B cell (primary cell): Measurements from ENCODE around the gene DNTT. TPM values are rescaled to one million over a fixed set of nuclear protein-coding genes. Genes with fewer than 3 reads are reported as not detected.

ENCODE experiments used
- ATAC-seq: fragments of 200-7000 bp; cut with Tn5 transposase; one replicate; pipeline ENCODE4 v1.10.0; 2021; ENCODE audit warnings: low read depth, mild to moderate bottlenecking, moderate number of reproducible peaks, moderate library complexity
- CTCF ChIA-PET: fragments of 350-600 bp; sonication (Branson Sonifier 250); formaldehyde crosslinking; loops from one replicate; lab custom pipeline; 2021; ENCODE audit warnings: antibody characterized with exemption, inconsistent platforms; lab: Charles Lee
- POLR2A ChIA-PET: fragments of 350-600 bp; sonication (Branson Sonifier 250); formaldehyde crosslinking; loops from one replicate; lab custom pipeline; 2021; ENCODE audit warnings: antibody characterized with exemption; lab: Charles Lee
- DNase-seq: peaks from one replicate; pipeline ENCODE4 v3.0.0; 2013
- H2AFZ ChIP-seq: 2 replicates; pipeline ENCODE4 v1.6.1; 2012; ENCODE audit warnings: mild to moderate bottlenecking, low read depth, low read length; ENCODE audit not compliant: insufficient read depth, poor library complexity, severe bottlenecking
- H3K27ac ChIP-seq, 2 donors: 1 replicate in 1 of 2; 2 replicates in 1 of 2; pipeline ENCODE4 v1.5.1; 2012 to 2013; ENCODE audit warnings: low read length in 2 of 2, mild to moderate bottlenecking in 2 of 2, moderate library complexity in 1 of 2
- H3K27me3 ChIP-seq, 4 experiments: fragments of 200-600 bp in 1 of 4; sonication (generic) in 1 of 4; replicated peaks in 1 of 4; 1 replicate in 2 of 4; 2 replicates in 2 of 4; pipeline versions ENCODE4 v1.6.1 to v1.7.0; 2013 to 2016; ENCODE audit warnings: low read length in 3 of 4, mild to moderate bottlenecking in 2 of 4, mixed read lengths in 1 of 4, moderate library complexity in 1 of 4; ENCODE audit not compliant: insufficient read depth in 4 of 4, control insufficient read depth in 3 of 4; ENCODE audit errors: control extremely low read depth in 1 of 4
- H3K36me3 ChIP-seq, 2 experiments: replicated peaks in 1 of 2; 1 replicate in 1 of 2; 2 replicates in 1 of 2; pipeline versions ENCODE4 v1.6.1 to v1.7.1; 2013; ENCODE audit warnings: low read length in 1 of 2; ENCODE audit not compliant: insufficient read depth in 2 of 2, control insufficient read depth in 1 of 2; ENCODE audit errors: control extremely low read depth in 1 of 2, extremely low read depth in 1 of 2
- H3K4me1 ChIP-seq, 2 donors: fragments of 200-600 bp in 1 of 2; sonication (generic) in 1 of 2; 1 replicate in 1 of 2; 2 replicates in 1 of 2; pipeline versions ENCODE4 v1.5.1 to v1.6.1; 2013 to 2017; ENCODE audit warnings: low read length in 2 of 2; ENCODE audit not compliant: control insufficient read depth in 2 of 2, insufficient read depth in 2 of 2
- H3K4me2 ChIP-seq: replicated peaks from 2 replicates; pipeline ENCODE3; 2012; ENCODE audit warnings: mild to moderate bottlenecking, low read depth, low read length; ENCODE audit not compliant: poor library complexity, severe bottlenecking
- H3K4me3 ChIP-seq, 5 experiments: fragments of 200-600 bp in 1 of 5; sonication (generic) in 1 of 5; 1 replicate in 3 of 5; 2 replicates in 2 of 5; pipeline versions ENCODE4 v1.5.1 to v1.7.0; 2011 to 2016; ENCODE audit warnings: low read length in 4 of 5, mild to moderate bottlenecking in 4 of 5, low read depth in 2 of 5, control low read depth in 1 of 5, moderate library complexity in 1 of 5; ENCODE audit not compliant: insufficient read depth in 1 of 5; ENCODE audit errors: control extremely low read depth in 1 of 5, extremely low read depth in 1 of 5
- H3K79me2 ChIP-seq: fragments of 200-600 bp; sonication (generic); one replicate; pipeline ENCODE4 v1.6.0; 2016; ENCODE audit warnings: low read length; ENCODE audit not compliant: control insufficient read depth, insufficient read depth
- H3K9ac ChIP-seq: fragments of 200-600 bp; sonication (generic); 2 replicates; pipeline ENCODE4 v1.6.1; 2017; ENCODE audit warnings: mild to moderate bottlenecking, low read length, moderate library complexity
- H3K9me3 ChIP-seq, 3 donors: one replicate each; pipeline versions ENCODE4 v1.6.1 to v1.7.1; 2013; ENCODE audit warnings: low read length in 2 of 3; ENCODE audit not compliant: control insufficient read depth in 2 of 3, insufficient read depth in 1 of 3; ENCODE audit errors: control extremely low read depth in 1 of 3
- H4K20me1 ChIP-seq: 2 replicates; pipeline ENCODE4 v1.6.0; 2012; ENCODE audit warnings: mild to moderate bottlenecking, low read length; ENCODE audit not compliant: insufficient read depth, control insufficient read depth, poor library complexity, severe bottlenecking
- H3K27ac Mint-ChIP-seq: one replicate; pipeline ENCODE4 v1.8.0; 2021; ENCODE audit warnings: mixed read lengths
- H3K27me3 Mint-ChIP-seq: one replicate; pipeline ENCODE4 v1.8.0; 2021; ENCODE audit warnings: mixed read lengths
- H3K4me1 Mint-ChIP-seq: one replicate; pipeline ENCODE4 v1.8.0; 2021; ENCODE audit warnings: mixed read lengths
- H3K4me3 Mint-ChIP-seq: one replicate; pipeline ENCODE4 v1.8.0; 2021; ENCODE audit warnings: mixed read lengths
- H3K9me3 Mint-ChIP-seq: one replicate; pipeline ENCODE4 v1.8.0; 2022; ENCODE audit warnings: mixed read lengths; ENCODE audit not compliant: insufficient read depth
- EZH2 ChIP-seq: IDR thresholded peaks from 2 replicates; pipeline ENCODE4 v1.6.1; 2012; ENCODE audit warnings: borderline replicate concordance, low read depth, mild to moderate bottlenecking, moderate library complexity, low read length; ENCODE audit not compliant: insufficient read depth, poor library complexity, severe bottlenecking
- WGBS: methylation state at CpG from one replicate; pipeline ENCODE4 v1.1.5; 2013; ENCODE audit warnings: missing lambda C conversion rate; ENCODE audit not compliant: insufficient coverage; 5-methylcytosine and 5-hydroxymethylcytosine counted together
- intact Hi-C: fragments of 100-400 bp; cut with micrococcal nuclease; formaldehyde crosslinking; loops from one replicate; pipeline ENCODE4 v1.10.0; 2022
- polyA plus RNA-seq: library from polyadenylated mRNA; depleted of rRNA; stranded (reverse); fragments of >200 nt; gene quantifications from 2 replicates; pipeline ENCODE4 v1.2.3, GENCODE V29; 2012
- total RNA-seq, 2 donors: library from RNA; stranded (reverse); fragments of 120-200 nt in 1 of 2; gene quantifications; 1 replicate in 1 of 2; 2 replicates in 1 of 2; pipeline versions ENCODE4 v1.2.3 to v1.2.4, GENCODE V29; 2013 to 2022
- TF ChIP-seq, protein P1 (sequence below): fragments of 200-600 bp; IDR thresholded peaks from one replicate; pipeline ENCODE4 v1.8.0; 2022; ENCODE audit warnings: antibody characterized with exemption, mild to moderate bottlenecking

DNTT gene
- total and polyA plus RNA-seq, 2 donors (not counting 1 experiment from before 2014, with no cell fraction given): not detected

DNA sequence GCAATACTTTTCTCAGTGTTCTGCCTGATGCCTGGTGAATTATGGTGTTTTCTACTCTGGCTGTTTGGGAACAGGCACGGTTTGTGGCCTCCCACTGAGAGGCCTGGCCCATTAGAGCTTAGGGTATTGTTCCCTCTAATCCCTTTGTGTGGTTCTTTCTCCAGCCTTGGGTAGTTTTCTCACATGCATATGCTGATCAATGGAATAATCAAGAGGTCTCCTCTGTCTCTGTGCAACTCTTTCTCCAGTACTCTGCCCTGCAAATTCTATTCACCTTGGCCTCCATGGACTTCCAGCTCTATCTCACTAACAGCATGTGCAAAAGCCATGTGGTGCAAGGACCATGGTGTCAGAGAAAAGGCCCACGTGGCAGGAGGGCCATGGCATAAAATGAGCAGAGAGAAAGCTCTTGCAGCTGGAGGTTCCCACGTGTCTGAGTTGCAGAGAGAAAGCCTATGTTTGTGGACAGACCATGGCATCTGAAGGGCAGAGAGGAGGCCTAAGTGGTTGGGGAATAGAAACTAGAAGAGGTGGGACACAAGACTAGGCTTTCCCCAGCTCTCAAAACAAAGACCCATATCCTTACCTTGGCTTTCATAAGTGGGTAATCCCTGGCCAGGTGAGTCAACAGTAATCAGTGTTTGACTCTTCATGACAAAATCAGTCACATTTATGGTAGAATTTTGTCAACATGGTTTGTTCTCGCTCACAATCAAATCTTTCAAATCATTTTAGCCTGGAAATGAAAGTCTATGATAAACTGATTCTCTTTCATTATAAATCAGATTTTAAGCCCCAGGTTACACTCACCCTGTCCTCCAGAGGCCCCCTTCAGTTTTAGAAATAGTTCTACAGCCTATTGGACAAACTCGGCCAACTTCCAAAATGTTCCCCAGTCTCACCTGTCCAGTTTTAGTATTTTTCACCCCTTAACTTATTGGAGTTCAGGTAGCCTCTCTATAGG lies 37.3 kb downstream of the DNTT start:
- no peaks in the 10 kb centered on the region for H4K20me1 ChIP-seq
- Mint-ChIP-seq H3K4me3 (no peak overlapping the region), H3K9me3 (no peaks in the 10 kb centered on the region), H3K27me3 (no peaks in the 10 kb centered on the region), H3K27ac (no peak overlapping the region), H3K4me1 (peaks cover 10% of the 10 kb centered on the region)
- no peak overlapping the region for H3K4me3 ChIP-seq
- ChIA-PET CTCF (interaction anchor here (0.6 to 9.3 kb wide), 9 partner anchors 15 to 324 kb away, joined by 3 to 107 read pairs (median 4); no protein-coding TSS in a partner anchor), POLR2A (no interaction called here)
- no peaks in the 10 kb centered on the region for H3K79me2 ChIP-seq
- H3K9me3 ChIP-seq: peaks cover 0 to 5% (median 0%) of the 10 kb centered on the region in 3 donors
- no peak for TF ChIP-seq EZH2
- TF ChIP-seq, protein P1, sequence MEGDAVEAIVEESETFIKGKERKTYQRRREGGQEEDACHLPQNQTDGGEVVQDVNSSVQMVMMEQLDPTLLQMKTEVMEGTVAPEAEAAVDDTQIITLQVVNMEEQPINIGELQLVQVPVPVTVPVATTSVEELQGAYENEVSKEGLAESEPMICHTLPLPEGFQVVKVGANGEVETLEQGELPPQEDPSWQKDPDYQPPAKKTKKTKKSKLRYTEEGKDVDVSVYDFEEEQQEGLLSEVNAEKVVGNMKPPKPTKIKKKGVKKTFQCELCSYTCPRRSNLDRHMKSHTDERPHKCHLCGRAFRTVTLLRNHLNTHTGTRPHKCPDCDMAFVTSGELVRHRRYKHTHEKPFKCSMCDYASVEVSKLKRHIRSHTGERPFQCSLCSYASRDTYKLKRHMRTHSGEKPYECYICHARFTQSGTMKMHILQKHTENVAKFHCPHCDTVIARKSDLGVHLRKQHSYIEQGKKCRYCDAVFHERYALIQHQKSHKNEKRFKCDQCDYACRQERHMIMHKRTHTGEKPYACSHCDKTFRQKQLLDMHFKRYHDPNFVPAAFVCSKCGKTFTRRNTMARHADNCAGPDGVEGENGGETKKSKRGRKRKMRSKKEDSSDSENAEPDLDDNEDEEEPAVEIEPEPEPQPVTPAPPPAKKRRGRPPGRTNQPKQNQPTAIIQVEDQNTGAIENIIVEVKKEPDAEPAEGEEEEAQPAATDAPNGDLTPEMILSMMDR: no peak
- H2AFZ ChIP-seq: no peak overlapping the region
- no peak overlapping the region for H3K4me2 ChIP-seq
- H3K27ac ChIP-seq: no peak overlapping the region
- no peak for DNase-seq
- H3K27me3 ChIP-seq: no peaks in the 10 kb centered on the region
- no peak for ATAC-seq
- H3K36me3 ChIP-seq: no peaks in the 10 kb centered on the region
- intact Hi-C loops: no loop called here
- 93% methylated on average over 3 of the region's 5 CpGs for WGBS
- peaks cover 4 to 10% of the 10 kb centered on the region in 2 donors for H3K4me1 ChIP-seq
- H3K9ac ChIP-seq: no peak overlapping the region

DNA sequence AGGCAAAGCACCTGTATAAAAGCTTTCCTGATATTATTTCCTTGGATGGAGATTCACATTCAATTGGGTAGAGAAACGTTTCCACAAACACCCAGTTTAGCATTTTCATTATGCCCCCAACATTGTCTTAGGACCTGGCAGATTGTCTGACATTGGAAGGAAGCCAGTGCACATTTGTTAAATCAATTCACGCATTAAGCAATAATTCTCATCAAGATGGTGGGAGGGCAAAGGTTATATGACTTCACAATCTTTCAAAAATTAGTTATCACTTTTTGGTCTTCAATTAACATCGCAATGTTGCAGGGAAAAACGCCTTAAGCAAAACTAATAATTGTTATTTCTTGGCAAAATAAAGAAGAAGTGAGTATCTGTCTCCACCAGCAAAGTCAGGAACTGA lies 38.2 kb downstream of the DNTT start:
- ChIA-PET POLR2A (no interaction called here), CTCF (interaction anchor here (0.6 to 9.3 kb wide), 6 partner anchors 8 to 325 kb away, joined by 3 to 107 read pairs (median 7); no protein-coding TSS in a partner anchor)
- peaks cover 0 to 6% (median 5%) of the 10 kb centered on the region in 3 donors for H3K9me3 ChIP-seq
- peaks cover 4 to 10% of the 10 kb centered on the region in 2 donors for H3K4me1 ChIP-seq
- DNase-seq (no peak), ATAC-seq (no peak)
- TF ChIP-seq, protein P1: no peak
- no peak for TF ChIP-seq EZH2
- H3K79me2 ChIP-seq: no peaks in the 10 kb centered on the region
- H3K36me3 ChIP-seq: no peaks in the 10 kb centered on the region
- H3K9ac ChIP-seq: no peak overlapping the region
- no peak overlapping the region for H3K27ac Mint-ChIP-seq
- no peaks in the 10 kb centered on the region for H3K27me3 ChIP-seq
- no peak overlapping the region for H3K4me3 Mint-ChIP-seq
- H3K4me1 Mint-ChIP-seq: peaks cover 10% of the 10 kb centered on the region
- no peak overlapping the region for H3K27ac ChIP-seq
- H3K9me3 Mint-ChIP-seq: no peaks in the 10 kb centered on the region
- 88% methylated on average over 1 of the region's 4 CpGs for WGBS
- H4K20me1 ChIP-seq: no peaks in the 10 kb centered on the region
- H2AFZ ChIP-seq: no peak overlapping the region
- no peak overlapping the region for H3K4me3 ChIP-seq
- intact Hi-C loops: no loop called here
- no peaks in the 10 kb centered on the region for H3K27me3 Mint-ChIP-seq
- H3K4me2 ChIP-seq: no peak overlapping the region
